GM12874 (cell line): ENCODE data around the gene THRSP.

Experiments
- CTCF ChIP-seq: IDR thresholded peaks from 2 replicates; pipeline ENCODE4 v1.5.1; 2011; ENCODE audit warnings: low read depth, mild to moderate bottlenecking, control low read depth, low read length, moderate library complexity; ENCODE audit not compliant: insufficient read depth

Gene THRSP

DNA sequence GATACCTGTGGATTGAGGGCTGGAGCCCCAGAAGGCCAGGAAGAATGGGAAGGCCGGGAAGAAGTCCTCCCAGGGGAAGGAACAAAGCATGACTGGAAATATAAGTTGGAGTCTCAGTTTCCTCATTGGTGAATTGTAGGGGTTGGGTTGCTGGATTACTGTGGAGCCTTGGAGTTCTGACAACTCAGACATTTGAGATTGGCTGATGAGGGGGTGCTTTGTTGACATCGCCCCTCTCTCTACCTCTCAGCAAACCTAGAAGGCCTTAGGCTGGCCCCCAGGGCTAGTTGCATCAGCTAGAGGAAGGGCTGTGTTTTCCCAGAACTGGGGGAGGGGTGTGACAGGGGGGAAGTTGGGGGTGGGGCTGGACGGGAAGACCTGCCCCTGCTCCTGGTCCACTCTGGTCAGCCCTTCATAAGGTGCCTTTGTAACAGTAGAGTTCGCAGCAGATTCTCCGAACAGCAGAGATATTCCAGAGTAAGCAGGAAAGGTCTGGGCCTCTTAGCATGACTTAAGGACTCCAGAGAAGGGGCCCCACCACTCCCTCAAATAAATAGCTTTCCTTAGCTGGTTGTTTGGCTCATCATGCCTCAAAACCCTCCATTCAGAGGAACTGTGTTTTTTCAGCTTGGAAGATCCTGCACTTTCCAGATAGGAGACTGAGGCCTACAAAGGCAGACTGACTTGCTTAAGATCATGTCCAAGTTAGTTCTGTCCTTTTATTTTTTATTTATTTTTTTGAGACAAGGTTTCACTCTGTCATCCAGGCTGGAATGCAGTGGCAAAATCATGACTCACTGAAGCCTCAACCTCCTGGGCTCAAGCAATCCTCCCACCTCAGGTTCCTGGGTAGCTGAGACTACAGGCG is 12.5 kb upstream of the THRSP start:
- TF ChIP-seq CTCF, result no peak

DNA sequence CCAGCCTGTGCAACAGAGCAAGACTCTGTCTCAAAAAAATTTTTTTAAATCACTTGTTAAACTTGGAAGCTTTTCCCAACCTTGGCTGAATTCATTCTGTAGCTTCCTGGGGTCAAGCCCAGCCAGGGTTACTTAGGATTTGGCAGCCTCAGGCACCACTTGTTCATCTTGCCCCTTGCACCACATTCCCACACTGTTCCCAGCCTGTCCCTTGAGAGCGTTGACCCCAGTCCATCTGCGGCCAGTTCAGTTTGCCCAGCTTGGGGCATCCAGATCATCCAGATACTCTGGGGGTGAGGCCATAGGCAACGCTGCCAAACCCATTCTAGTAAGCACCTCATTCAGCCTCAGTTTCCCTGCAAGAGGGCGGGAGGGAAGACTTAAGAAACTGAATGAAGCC is 8.7 kb upstream of the THRSP start:
- TF ChIP-seq CTCF, result no peak

GRCh38 chr11:78056093-78056492 is 7.6 kb upstream of the THRSP start:
- no peak for TF ChIP-seq CTCF

GRCh38 chr11:78057462-78058055 is 6.1 kb upstream of the THRSP start:
- no peak for TF ChIP-seq CTCF

GRCh38 chr11:78060533-78060932 is 3.1 kb upstream of the THRSP start:
- TF ChIP-seq CTCF, result no peak

DNA sequence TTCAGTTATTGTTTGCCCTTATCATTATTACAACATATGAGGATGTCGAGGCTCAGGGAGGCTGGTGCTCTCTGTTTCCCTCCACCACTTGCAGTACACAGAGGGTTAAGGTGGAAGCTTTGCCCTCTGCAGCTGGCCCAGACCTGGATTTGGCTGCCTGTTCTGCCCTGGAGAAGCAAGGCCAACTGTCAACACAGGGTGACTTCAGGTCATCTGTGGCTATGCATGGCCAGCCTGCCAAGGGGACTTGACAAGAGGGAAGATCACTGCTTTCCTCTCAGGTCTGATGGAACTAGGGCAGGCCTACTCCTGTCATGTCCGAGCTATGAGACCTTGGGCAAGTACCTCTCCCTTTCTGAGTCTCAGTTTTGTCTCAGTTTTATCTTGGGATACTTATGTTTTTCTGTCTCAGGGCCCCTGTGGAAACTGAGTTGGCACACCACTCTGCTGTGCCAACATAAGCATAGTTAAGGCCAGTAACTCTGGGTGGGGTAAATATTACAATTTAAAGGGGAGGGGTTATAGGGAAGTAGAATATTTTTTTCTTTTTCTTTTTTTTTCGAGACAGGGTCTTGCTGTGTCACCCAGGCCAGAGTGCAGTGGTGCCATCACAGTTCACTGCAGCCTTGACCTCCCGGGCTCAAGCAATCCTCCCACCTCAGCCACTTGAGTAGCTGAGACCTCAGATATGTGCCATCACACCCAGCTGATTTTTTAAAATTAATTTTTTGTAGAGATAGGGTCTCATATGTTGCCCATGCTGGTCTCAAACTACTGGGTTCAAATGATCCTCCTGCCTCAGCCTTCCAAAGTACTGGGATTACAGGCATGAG is 2.4 kb upstream of the THRSP start:
- TF ChIP-seq CTCF, result no peak

- no peak for TF ChIP-seq CTCF
Measured at GRCh38 chr11:78061921-78062311, 1.7 kb upstream of the THRSP start.
